Activated naive CD4-positive, alpha-beta T cell treated with anti-CD3 and anti-CD28 coated beads, Interleukin-2, amount 50 U/mL, for 16 hours (primary cell): ENCODE results near the gene ABHD17C.
"Not testable (repeated sequence)": the region's sequence is repeated elsewhere in the genome, so short reads cannot be mapped to it uniquely, and the experiment has no call there.

ENCODE experiments used
- DNase-seq: peaks from one replicate; pipeline ENCODE4 v3.0.0-alpha.2; 2020

ABHD17C gene

DNA sequence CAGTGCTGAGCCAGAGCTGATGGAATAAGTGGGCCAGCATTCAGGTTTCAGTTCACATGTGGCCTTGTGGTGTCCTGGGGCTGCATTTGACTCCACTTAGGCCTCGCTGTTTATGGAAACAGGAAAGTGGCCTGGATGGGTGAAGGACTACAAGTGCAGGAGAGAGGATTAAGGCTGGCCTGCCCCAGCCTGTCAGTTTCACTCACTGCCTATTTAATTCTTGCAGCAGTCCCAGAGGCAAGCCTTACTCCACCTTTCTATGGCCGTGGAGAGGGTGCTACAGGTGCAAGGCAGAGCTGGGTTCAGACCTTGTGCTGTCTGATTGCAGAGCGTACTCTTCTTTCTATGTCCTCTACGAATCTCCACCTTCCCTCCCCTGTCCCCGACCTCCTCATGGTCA lies 37.7 kb downstream of the ABHD17C start:
- DNase-seq: no peak

DNA sequence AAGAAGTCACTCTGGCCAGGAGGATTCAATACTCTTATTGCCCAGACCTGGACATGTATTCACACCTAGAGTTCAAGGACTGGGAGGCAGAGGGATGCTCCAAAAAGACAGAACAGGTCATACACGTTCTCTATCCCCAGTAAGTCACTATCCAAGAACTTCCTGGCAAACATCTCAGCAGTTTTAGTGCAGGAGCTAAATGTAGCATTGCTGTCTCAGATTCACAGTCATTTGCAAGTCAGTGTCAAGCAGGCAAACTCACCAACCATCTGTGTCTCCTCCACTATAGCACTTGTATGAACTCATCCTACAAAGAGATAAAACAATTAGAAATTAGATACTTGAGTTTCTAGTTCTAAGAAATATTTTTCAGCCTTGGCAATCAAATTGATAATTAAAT lies 38.4 kb downstream of the ABHD17C start:
- no peak for DNase-seq

DNA sequence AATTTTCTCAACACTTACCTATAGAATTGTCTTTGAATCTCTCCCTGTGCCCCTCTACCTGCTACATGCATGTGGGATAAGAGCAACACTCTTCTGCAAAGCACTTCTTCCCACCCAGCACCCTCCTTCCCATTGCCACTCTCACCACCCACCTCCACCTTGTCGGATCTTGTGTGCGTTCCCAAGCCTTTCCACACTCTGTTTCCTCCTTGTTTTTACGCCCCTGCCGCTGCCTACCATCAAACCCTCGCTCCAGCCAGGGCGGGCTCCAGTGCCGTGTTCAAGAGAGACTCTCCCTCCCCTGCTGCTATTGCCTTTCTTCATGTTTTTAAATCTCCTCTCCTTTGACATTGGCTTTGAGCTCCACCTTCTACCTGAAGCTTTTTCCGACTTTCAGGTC lies 40.2 kb downstream of the ABHD17C start:
- DNase-seq: no peak

DNA sequence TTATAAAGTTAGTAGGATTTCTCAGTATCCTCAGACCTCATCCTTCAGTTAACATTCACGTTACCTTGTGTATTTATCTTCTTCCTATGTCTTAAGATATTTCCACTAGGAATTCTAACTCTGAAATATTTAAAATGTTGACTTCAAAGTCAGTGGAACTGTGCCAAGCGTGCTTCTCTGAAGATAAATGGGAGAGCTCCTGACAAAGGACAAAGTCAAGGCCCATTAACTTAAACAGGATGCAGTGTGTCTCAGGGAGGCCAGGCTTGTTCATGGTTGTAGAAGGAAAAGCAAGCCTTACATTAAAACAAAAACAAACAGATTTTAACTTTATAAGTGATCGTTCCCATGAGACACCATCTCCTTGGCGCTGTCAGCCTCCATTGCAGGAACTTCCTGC lies 41.5 kb downstream of the ABHD17C start:
- no peak for DNase-seq

DNA sequence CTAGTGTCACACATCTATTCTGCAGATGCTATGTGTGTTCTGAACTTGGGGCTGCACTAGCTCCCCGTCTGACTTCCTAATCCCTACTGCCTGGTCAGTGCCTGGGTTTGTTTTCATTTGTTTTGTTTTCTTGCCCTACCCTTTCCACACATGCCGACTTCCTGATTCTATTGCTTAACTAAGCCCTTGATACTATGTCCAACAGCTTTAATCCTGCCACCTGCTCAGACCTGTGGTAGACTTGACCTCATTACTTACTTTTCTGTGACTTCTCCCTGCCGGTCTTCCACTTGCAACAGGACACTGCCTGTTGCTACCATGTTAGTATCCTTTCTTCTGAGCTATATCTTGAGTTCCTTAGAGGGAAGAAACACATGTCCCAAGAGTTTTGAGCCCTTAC lies 44.8 kb downstream of the ABHD17C start:
- DNase-seq: no peak

DNA sequence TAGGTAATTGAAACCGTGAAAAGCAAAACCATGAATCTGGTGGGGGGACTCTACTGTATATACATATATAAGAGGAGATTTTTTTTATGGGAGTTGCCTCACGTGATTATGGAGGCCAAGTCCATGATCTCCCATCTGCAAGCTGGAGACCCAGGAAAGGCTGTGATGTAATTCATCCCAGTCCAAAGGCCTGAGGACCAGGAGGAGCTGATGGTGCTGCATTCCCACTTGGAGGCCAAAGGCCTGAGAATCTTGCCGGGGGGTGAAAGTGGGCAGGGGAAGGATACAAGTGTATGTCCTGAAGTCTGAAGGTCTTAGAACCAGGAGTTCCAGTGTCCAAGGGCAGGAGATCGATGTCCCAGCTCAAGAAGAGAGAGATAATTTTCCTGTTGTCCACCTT lies 47.0 kb downstream of the ABHD17C start:
- no peak for DNase-seq

DNA sequence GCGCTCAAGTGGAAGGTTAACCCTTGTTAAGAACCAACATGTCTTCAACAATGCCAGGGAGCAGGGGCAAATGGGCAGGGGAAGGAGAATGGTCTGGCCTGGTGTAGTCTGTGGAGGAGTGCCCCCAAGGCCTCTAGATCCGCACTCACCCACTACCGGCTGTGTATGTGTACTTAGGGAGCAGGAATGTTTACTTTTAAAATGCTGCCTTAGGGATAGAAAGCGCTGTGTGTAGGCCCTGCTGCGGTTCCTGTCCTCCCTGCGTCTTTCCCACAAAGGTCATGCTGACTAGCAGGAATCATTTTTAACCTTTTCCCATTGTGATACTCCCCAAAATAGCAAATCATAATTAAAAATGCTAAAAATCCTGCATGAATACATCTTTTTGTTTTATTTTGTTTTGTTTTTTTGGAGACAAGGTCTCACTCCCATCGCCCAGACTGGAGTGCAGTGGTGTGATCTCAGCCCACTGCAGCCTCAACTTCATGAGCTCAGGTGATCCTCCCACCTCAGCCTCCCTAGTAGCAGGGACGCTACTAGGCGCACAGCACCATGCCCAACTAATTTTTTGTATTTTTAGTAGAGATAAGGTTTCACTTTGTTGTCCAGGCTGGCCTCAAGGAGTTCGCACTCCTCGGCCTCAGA lies 48.2 kb downstream of the ABHD17C start:
- no peak for DNase-seq

DNA sequence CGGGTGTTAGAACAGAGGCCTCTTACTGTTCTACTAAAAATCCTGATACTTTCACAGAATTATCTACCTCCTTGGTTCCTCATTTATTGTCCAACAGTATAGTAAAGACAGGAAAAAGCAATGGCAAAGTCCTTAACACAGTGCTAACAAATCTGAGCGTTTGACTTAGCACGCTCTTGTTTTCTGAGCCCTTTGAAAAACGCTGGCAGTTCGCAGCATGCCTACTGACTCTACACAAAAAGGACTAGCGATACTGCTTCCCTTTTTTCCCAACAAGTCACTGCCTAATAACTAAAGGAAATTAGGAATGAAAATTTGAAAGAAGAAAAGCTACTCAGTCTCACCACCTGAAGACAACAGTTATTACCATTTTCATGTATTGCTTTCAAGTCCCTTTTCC lies 49.3 kb downstream of the ABHD17C start:
- DNase-seq: no peak

DNA sequence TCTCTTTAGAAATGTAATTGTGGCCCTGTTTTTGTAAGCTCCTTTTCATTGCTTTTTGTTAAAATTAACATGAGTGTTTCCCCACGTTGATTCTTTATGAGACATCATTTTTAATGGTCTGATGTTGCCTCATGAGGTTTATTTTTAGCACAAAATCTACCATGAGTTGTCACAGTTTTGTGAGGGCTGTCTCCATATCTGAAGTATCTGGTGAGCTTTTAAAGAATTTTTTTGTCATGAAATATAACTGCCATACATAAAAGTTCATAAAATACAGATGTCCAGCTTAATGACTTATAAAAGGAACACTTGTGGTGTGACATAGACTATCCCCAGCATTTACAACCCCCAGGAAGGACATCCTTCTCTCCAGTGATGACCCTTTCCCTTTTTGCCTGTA lies 49.7 kb downstream of the ABHD17C start:
- no peak for DNase-seq

DNA sequence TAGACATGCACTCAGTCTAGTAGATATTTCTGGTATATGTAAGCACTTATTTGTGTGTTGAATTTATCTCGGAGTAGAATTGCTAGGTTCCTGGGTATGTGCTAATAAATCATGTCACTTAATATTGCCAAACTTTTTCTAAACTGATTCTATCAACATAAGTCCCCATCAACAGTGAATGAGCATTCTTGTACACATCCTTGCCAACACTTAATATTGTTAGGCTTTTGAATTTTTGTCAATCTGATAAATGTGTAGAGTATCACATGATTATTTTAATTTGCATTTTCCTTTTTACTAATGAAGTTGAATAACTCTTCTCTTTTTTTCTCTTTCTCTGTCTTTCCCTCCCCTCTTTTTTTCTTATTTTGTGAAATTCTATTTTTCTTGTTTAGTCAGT lies 50.8 kb downstream of the ABHD17C start:
- DNase-seq: no peak

DNA sequence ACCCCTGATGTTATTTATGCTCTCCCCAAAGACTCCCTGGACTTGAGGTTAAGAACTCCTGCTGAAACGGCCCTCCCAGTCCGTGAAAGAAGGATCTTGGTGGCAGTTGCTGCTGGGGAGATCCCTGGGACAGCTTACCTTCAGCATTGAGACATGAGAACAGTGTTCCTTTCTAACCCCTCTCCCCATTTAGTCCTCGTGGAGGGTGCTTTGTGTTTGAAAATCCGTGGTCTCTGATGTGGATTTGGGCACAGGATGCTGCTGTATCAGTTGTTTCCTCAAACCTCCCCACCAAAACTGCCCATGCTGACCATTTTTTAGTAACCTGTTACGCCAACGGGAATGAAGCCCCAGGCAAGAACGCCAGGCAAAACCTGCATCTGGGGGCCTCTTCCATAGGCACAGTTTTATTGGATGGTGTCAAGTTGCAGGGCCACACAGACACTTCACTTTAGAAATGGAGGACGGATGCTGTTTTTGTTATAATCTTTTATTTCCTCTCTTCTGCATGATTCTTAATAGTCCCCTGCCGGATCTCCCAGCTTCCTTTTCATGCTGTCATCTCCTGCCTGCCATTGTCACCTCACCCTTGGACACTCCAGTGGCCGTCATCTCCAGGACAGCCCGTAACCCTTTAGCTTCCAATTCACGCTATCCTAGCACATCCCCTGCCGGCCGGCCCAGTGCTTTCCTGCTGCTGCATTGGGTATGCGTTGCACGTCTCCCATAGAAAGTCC lies 52.4 kb downstream of the ABHD17C start:
- DNase-seq: no peak

DNA sequence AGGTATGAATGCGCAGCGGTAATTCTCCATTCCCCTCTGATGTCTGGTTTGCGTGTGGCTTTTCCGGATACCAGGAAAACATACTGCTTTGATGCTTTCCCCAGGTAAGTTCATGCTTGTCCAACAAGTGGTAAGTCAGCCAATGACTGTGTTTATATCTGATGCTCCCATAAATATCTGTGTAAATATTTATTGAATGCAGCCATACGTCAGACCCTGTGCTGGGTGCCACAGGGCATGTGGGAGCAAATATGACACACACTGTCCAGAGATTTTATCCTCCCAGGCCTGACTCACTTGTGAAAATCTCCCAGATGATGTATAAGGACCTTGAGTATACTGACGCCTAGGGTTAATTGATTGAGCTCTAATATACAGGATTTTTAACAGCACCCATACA lies 54.5 kb downstream of the ABHD17C start:
- DNase-seq: no peak

DNA sequence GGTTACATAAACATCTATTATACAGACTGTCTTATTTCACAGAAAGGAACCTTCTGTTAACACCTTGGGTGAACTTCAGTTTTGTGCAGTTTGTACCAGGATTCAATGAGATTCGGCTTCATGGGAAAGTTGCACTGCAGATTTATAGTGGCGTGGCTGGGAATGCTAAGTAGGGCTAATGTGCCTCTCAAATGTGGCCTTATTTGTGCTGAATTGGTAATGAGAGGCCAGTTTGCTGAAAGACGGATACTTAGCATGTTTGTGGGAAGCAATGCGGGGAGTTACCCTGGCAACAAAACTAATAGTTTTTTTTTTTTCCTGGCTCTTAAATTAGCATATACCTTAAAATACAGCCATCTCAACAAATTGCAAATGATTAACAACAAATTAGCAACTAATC lies 55.5 kb downstream of the ABHD17C start:
- DNase-seq: no peak

DNA sequence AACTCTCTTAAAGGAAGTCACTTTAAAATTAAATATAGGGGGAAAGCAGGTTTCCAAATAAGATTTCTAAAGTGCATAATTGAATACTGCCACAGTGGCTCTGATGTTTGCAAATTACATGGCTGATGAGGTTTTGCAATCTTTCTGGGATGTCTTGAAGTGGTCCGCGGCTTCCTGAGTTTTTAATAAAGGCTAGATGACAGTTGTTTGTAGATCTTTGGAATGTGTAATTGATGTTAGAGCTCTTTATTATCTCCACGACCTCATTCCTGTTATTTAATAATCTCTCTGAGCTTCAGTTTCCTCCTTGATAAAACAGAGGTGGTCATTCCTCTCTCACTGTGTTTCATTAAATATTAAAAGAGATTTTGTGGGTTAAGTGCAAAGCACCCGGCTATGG lies 57.1 kb downstream of the ABHD17C start:
- DNase-seq: no peak

DNA sequence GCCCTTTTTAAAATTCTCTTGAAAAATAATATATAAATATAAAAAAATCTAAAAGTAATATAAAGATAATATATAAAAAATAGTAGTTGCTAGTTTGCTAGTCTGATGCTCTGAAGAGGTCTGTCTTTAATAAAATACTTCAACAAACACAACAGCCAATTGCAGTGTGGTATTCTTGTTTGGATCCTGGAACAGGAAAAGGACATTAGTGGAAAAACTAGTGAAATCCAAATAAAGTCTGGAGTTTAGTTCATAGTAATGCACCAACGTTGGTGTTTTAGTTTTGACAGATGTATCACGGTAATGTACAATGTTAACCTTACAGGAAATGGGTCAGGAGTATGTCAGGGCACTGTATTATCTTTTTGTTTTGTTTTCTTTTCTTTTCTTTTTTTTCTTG lies 58.1 kb downstream of the ABHD17C start:
- DNase-seq: no peak

DNA sequence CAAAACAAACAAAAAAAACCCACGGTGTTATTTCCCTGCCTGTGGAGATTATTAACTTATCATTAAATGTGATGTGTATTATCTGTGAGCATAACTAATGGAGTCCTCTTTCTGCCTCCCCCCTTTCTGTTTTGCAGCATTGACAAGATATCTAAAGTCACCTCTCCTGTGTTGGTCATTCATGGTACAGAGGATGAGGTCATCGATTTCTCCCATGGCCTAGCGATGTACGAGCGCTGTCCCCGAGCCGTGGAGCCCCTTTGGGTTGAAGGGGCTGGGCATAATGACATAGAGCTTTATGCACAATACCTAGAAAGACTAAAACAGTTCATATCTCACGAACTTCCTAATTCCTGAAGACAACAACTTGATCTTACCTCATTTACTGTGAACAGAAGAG lies 58.9 kb downstream of the ABHD17C start:
- no peak for DNase-seq

DNA sequence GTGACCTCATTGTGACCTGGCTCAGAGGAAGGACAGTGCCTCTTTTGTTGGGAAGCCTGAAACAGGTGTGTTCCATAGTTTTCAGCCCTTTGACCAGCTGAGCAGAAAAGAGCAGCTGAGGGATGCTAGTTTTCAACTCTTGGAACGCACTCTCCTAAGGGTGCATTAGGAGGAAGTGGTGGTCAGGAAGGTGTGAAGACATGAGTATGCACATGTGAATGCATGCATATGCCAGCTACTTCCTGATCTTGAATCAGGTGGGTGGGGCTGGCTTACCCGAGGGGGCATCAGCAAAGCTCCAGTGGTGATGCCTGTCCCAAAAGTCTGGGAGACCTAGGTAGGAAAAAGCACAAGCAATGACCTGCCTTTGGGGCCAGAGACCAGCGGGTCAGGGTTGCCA lies 60.8 kb downstream of the ABHD17C start:
- no peak for DNase-seq

DNA sequence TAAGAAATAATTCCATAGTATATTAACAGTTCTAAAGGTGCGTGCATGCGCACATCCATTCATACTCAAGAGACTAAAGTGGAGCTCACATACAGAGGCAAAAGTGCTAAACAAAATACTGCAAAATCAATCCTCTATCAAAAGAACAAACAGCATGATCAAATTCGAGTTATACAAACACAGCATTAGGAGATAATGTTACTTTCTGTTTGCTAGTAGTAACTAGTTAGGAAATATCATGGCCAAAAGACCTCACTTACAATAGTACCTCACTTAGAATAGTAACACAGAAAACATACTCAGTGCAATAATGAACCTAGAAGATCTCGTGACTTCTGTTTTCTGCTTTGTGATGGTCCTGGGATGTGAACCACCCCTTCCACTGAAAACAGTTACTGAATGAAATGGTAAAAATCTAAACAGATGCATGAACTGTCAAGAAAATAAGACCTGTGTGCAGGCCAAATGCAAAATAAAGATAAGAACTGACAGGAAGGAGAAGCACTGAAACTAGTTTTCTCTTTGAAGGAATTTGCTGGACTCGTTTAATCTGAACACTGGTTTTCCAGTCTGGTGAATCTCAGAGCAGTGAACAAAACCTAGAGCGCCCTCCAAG lies 63.1 kb downstream of the ABHD17C start:
- DNase-seq: no peak

DNA sequence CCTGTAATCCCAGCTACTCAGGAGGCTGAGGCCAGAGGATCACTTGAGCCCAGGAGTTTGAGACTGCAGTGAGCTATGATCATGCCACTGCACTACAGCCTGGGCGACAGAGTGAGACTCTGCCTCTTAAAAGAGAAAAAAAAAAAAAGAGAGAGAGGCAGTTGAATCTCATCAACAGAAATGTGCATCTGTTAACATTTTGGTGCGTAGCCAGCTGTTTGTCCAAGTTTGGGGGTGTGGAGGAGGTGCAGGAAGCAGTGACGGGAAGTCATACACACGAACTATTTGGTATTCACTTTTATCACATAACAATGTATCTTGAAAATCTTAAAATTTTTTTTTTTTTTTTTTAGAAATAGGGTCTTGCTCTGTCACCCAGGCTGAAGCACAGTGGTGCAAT lies 65.8 kb downstream of the ABHD17C start:
- no peak for DNase-seq

DNA sequence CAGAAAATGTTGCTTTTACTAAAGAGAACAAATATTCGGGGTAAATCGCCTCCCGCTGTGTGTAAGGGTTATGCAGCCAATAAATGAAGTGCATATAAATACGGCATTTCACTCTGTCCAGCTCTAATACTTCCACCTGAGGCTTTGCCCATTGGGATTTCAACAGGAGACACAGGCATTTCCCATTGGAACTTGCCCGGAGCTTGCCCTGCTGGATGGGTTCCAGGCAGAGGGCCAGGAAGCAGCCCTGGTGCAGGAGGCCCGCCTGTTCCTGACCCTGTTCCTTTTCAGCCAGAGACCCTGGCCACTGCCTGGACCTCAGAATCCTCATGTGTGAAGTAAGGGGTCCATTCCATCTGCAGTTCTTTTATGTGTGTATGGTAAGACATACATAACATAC lies 66.6 kb downstream of the ABHD17C start:
- DNase-seq: no peak

DNA sequence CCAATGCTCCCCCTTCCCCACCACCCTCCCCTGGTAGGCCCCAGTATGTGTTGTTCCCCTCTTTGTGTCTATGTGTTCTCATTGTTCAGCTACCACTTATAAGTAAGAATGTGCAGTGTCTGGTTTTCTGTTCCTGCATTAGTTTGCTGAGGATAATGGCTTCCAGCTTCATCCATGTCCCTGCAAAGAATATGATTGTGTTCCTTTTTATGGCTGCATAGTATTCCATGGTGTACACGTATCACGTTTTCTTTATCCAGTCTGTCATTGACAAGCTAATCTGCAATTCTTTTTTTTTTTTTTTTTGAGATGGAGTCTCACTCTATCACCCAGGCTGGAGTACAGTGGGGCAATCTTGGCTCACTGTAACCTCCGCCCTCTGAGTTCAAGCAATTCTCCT lies 68.1 kb downstream of the ABHD17C start:
- DNase-seq: not testable (repeated sequence)

DNA sequence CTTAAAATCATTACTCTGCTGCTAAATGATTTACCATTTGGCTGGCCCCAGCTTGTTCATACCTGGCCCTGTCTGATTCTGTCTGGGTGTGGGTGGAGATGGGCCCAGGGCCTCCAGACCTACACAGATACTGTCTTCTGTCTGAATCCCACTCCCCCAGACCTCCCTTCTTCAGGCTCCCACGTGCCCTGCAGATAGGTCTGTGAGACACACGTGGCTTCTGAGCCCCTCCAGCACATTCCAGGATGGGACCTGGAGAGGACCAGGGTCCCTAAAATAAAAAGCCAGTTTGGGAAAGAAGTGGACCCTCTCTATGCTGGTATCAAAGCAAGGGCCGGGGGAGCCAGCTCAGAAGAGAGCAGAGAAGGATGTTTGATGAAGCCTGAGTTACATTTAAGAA lies 69.4 kb downstream of the ABHD17C start:
- no peak for DNase-seq

DNA sequence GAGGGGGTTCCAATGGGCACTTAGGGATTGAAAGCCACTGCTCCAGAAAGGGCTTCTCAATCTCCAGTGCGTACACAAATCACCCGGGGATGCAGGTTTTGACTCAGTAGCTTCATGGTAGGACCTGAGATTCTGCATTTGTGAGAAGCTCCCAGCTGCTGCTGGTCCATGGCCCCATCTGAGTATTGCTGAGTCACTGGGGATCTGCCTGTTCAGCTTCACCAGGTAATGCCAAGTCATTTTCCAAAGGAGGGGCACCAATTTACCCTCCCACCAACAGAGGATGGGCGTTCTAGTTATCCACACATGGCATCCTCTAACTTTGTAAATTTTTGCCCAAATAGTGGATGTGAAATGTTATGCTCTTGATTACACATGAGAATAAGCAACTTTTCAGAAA lies 71.2 kb downstream of the ABHD17C start:
- DNase-seq: no peak

DNA sequence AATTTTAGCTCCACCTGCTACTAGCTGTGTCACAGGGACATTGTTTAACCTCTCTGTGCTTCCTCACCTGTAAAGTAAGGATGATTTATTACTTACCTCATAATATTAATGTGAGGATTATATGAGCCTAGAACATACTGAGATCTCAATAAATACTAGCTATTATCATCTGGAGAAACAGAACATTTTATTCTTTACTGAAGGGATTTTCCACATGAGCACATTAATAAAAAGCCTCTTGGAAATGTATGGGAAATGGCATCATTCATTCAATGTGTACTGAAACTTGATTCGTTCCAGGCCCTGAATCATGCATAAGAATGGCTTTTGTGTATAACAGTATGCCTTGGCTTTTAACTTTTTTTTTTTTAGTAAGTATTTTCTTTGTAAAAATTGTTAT lies 73.0 kb downstream of the ABHD17C start:
- DNase-seq: no peak
